ENCODE measurements around the gene WDR82.

GRCh38 chr3:52305926-52306325, 27.5 kb upstream of the WDR82 start:
- no peak for TF ChIP-seq CTCF (conservative IDR thresholded peaks at IDR 0.05; ENCODE audit: low read length)
- TF ChIP-seq EZH2phosphoT487 (IDR thresholded peaks at IDR 0.05; ENCODE audit: borderline replicate concordance) = no peak
